Epithelial cell of proximal tubule (primary cell): ENCODE data around the gene ABCA1. TPM values are rescaled to one million over a fixed set of nuclear protein-coding genes. Genes with fewer than 3 reads are reported as not detected.
"Not testable (repeated sequence)": the region's sequence is repeated elsewhere in the genome, so short reads cannot be mapped to it uniquely, and the experiment has no call there.

Source experiments
- DNase-seq: peaks from one replicate; pipeline ENCODE4 v3.0.0-alpha.2; 2011; ENCODE audit warnings: low read depth
- H3K4me3 ChIP-seq: 2 replicates; pipeline ENCODE4 v1.5.1; 2011; ENCODE audit warnings: low read depth, mild to moderate bottlenecking, low read length
- total RNA-seq: library from RNA; depleted of rRNA; stranded (reverse); fragments of >200 nt; gene quantifications from 2 replicates; pipeline ENCODE4 v1.2.3, GENCODE V29; 2015
- TF ChIP-seq, protein P1 (sequence below): conservative IDR thresholded peaks from 2 replicates; pipeline ENCODE4 v1.5.1; 2012; ENCODE audit warnings: low read depth, mild to moderate bottlenecking, low read length

The ABCA1 gene
- total RNA-seq, 1 donor from 2014 or later, result 13.7 TPM

DNA sequence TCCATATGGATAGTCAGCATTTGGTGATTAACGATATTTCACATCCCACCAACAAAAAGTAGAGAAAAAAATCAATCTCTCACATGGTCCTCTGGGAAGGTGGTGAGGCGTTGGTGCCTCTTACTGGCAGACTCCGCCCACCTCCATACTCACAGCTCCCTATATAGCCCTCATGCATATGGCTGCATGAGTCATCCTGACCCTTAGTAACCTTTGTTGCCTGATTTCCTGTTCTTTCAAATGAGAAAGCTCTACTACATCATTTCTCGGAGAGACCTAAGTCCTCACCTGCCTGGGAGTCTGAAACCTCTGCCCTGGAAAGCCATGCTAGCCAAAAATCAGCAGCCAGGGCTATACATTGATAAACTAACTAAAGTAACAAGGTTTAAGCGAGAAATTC is 33.3 kb upstream of the ABCA1 start:
- TF ChIP-seq, protein P1, sequence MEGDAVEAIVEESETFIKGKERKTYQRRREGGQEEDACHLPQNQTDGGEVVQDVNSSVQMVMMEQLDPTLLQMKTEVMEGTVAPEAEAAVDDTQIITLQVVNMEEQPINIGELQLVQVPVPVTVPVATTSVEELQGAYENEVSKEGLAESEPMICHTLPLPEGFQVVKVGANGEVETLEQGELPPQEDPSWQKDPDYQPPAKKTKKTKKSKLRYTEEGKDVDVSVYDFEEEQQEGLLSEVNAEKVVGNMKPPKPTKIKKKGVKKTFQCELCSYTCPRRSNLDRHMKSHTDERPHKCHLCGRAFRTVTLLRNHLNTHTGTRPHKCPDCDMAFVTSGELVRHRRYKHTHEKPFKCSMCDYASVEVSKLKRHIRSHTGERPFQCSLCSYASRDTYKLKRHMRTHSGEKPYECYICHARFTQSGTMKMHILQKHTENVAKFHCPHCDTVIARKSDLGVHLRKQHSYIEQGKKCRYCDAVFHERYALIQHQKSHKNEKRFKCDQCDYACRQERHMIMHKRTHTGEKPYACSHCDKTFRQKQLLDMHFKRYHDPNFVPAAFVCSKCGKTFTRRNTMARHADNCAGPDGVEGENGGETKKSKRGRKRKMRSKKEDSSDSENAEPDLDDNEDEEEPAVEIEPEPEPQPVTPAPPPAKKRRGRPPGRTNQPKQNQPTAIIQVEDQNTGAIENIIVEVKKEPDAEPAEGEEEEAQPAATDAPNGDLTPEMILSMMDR, result no peak
- no peak for DNase-seq
- H3K4me3 ChIP-seq, result no peak overlapping the region

DNA sequence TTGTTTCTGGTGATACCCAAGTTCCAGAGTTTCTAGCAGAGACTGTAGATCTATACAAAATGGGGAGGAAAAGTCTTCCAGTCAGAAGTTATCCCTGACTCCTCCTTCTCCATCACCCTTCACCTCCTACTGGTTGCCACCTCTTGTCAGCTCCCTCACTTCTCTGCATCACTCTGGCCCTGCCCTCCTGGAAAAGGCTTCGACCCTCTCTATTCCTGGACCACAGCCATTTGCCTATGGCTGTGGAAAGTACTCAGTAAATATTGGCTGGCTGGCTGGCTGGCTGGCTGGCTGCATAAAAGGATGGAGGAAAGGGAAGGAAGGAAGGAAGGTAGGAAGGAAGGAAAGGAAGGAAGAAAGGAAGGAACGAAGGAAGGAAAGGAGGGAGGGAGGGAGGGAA is 32.7 kb upstream of the ABCA1 start:
- no peak overlapping the region for H3K4me3 ChIP-seq
- TF ChIP-seq, protein P1, result no peak
- DNase-seq, result no peak

DNA sequence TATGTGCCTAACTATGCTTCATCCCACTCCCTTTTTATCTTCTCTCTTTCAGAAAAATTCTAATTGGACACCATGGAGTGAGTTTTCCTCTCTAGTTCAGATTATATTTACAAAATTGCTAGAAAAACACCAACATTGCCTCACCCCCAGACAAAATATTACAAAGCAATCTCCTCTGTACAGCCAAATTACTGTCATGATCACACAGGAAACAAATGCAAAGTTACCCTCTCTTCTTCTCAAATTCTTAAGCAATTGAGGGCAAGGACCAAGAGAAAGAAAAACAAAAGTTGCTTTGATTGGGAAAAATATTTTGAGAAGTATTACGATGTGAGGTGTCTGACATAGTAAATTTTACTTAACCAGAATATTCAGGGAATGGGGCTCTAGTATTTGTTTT is 30.8 kb upstream of the ABCA1 start:
- TF ChIP-seq, protein P1, result no peak
- no peak for DNase-seq
- H3K4me3 ChIP-seq, result no peak overlapping the region

DNA sequence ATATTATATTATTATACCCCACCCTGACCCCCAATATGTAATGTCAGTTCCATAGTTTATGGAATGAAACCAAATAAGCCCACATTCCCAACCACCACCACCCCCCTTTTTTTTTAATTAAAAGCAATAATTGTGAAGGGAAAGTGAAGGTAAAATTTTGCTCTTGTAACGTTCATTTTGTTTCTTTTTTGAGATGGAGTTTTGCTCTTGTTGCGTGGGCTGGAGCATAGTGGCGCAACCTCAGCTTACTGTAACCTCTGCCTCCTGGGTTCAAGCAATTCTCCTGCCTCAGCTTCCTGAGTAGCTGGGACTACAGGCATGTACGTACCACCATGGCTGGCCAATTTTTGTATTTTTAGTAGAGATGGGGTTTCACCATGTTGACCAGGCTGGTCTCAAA is 30.1 kb upstream of the ABCA1 start:
- not testable (repeated sequence) for DNase-seq, H3K4me3 ChIP-seq

DNA sequence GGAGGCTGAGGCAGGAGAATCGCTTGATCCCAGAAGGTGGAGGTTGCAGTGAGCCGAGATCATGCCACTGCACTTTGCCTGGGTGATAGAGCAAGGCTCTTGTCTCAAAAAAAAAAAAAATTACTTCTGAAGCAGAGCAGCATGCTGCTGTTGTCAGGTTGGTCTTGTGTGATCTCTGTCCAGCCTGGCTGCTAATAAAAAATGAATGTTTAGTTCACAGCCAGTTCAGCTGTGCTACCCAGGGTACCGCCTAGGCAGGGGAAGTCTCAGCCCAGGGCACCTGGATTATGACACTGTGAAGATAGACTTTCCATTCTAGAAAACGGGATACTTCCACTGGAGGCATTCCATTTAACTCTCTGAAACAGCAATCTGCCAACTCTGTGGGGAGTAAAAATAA is 23.5 kb upstream of the ABCA1 start:
- H3K4me3 ChIP-seq, result no peak overlapping the region
- no peak for DNase-seq
- TF ChIP-seq, protein P1, result no peak

DNA sequence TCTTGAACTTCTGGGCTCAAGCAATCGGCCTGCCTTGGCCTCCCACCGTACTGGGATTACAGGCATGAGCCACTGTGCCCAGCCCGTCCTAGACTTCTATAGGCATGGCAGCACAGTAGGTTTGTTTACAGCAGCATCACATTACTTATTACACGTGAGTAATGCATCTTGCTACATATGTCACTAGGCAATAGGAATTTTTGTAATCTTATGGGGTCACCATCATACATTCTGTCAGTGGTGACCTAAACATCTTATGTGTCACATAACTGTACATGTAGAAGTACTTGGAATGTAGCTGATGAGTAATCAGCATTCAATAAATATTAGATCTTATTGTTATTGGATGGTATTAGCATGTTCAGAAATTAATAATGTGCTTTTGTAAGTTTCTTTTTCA is 22.9 kb upstream of the ABCA1 start:
- TF ChIP-seq, protein P1, result no peak
- H3K4me3 ChIP-seq, result no peak overlapping the region
- no peak for DNase-seq

DNA sequence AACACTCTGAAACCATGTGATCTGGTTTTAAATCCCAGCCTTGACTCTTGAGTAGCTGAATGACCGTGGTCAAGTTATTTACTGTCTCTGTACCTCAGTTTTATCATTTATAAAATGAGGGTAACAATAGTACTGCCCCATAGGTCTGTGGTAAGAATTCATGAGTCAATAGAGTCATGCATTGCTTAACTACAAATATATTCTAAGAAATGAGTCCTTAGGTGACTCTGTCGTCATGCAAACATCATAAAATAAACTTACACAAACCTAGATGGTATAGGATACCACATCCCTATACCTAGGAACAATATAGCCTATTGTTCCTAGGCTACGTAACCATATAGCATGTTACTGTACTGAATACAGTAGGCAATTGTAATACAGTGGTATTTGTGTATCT is 20.3 kb upstream of the ABCA1 start:
- TF ChIP-seq, protein P1, result no peak
- DNase-seq, result no peak
- no peak overlapping the region for H3K4me3 ChIP-seq

DNA sequence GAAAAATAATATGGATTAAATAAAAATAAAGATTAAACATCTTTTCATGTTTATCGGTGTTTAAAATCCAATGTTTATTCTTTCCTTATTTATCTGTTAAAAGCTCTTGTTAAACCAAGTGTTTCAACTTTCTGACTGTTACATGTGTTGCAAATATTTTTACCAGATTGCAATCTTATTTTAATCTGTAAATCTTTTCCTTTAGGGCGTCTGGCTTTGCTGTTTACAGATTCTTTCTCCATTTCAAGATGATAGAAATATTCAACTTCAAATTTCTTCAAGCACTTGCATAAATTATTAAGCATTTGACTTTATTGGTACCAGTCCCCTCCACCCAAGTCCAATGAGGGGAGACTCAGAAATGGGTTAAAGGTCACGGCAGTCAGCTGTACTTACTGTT is 16.9 kb upstream of the ABCA1 start:
- no peak for DNase-seq
- TF ChIP-seq, protein P1, result no peak
- no peak overlapping the region for H3K4me3 ChIP-seq
